GM23338 (cell line): ENCODE data around the gene ICAM3. TPM values are rescaled to one million over a fixed set of nuclear protein-coding genes. Genes with fewer than 3 reads are reported as not detected.

ENCODE experiments used
- ATAC-seq: fragments of 200-7000 bp; cut with Tn5 transposase; 3 replicates; pipeline ENCODE4 v1.9.1; 2020
- DNase-seq: peaks from one replicate; pipeline ENCODE4 v3.0.0-alpha.2; 2015; ENCODE audit warnings: low spot score
- H2AFZ ChIP-seq: fragments of 200-600 bp; sonication (generic); 2 replicates; pipeline ENCODE4 v1.8.0; 2016; ENCODE audit warnings: antibody characterized with exemption, mild to moderate bottlenecking, moderate library complexity
- H3F3A ChIP-seq: fragments of 200-600 bp; sonication (generic); replicated peaks from 2 replicates; pipeline ENCODE4 v1.8.0; 2017; ENCODE audit warnings: antibody characterized with exemption, mixed run types, low read depth
- H3K27ac ChIP-seq: fragments of 200-600 bp; sonication (generic); 2 replicates; pipeline ENCODE4 v1.6.1; 2016; ENCODE audit warnings: low read depth
- H3K27me3 ChIP-seq: fragments of 200-600 bp; sonication (generic); 2 replicates; pipeline ENCODE4 v1.8.0; 2016; ENCODE audit warnings: mild to moderate bottlenecking, mixed run types, moderate library complexity; ENCODE audit not compliant: insufficient read depth
- H3K36me3 ChIP-seq: fragments of 200-600 bp; sonication (generic); 2 replicates; pipeline ENCODE4 v1.8.0; 2016; ENCODE audit warnings: mild to moderate bottlenecking; ENCODE audit not compliant: insufficient read depth
- H3K4me1 ChIP-seq: fragments of 200-600 bp; sonication (generic); 2 replicates; pipeline ENCODE4 v1.8.0; 2016; ENCODE audit warnings: mild to moderate bottlenecking, moderate library complexity; ENCODE audit not compliant: insufficient read depth
- H3K4me2 ChIP-seq: fragments of 200-600 bp; sonication (generic); 2 replicates; pipeline ENCODE4 v1.7.1; 2017; ENCODE audit warnings: mixed run types
- H3K4me3 ChIP-seq: fragments of 200-600 bp; sonication (generic); 2 replicates; pipeline ENCODE4 v1.6.1; 2016; ENCODE audit warnings: mixed run types
- H3K79me2 ChIP-seq: fragments of 200-600 bp; sonication (generic); replicated peaks from 2 replicates; pipeline ENCODE4 v1.8.0; 2017; ENCODE audit warnings: mild to moderate bottlenecking; ENCODE audit not compliant: insufficient read depth
- H3K9me2 ChIP-seq: fragments of 200-600 bp; sonication (generic); 2 replicates; pipeline ENCODE4 v1.8.0; 2017; ENCODE audit not compliant: insufficient read depth
- H4K20me1 ChIP-seq: fragments of 200-600 bp; sonication (generic); replicated peaks from 2 replicates; pipeline ENCODE4 v1.8.0; 2017; ENCODE audit warnings: mild to moderate bottlenecking; ENCODE audit not compliant: insufficient read depth
- H3K27ac Mint-ChIP-seq: 2 replicates; pipeline ENCODE4 v1.8.0; 2020; ENCODE audit warnings: inconsistent platforms, mild to moderate bottlenecking, moderate library complexity, mixed read lengths
- H3K27me3 Mint-ChIP-seq: 3 replicates; pipeline ENCODE4 v1.8.0; 2022; ENCODE audit warnings: low read depth, mild to moderate bottlenecking, moderate library complexity, mixed read lengths, inconsistent platforms; ENCODE audit not compliant: insufficient read depth, poor library complexity
- H3K36me3 Mint-ChIP-seq: 3 replicates; pipeline ENCODE4 v1.8.0; 2021; ENCODE audit warnings: low read depth, mild to moderate bottlenecking, inconsistent platforms, moderate library complexity, mixed read lengths
- H3K4me1 Mint-ChIP-seq: 3 replicates; pipeline ENCODE4 v1.8.0; 2020; ENCODE audit warnings: mild to moderate bottlenecking, inconsistent platforms, mixed read lengths
- H3K4me3 Mint-ChIP-seq: 3 replicates; pipeline ENCODE4 v1.8.0; 2021; ENCODE audit warnings: moderate library complexity, mild to moderate bottlenecking, inconsistent platforms, mixed read lengths
- H3K9me3 Mint-ChIP-seq: 3 replicates; pipeline ENCODE4 v1.8.0; 2020; ENCODE audit warnings: moderate library complexity, mild to moderate bottlenecking, inconsistent platforms, mixed read lengths
- CREB1 ChIP-seq: fragments of 250-450 bp; sonication (Bioruptor Pico); IDR thresholded peaks from 2 replicates; pipeline ENCODE4 v1.5.0; 2020; ENCODE audit warnings: low read depth, mild to moderate bottlenecking, moderate library complexity
- EZH2 ChIP-seq: fragments of 200-600 bp; sonication (generic); IDR thresholded peaks from one replicate; pipeline ENCODE4 v1.8.0; 2017; ENCODE audit warnings: antibody characterized with exemption, mild to moderate bottlenecking, low read depth; ENCODE audit not compliant: unreplicated experiment
- JUNB ChIP-seq: IDR thresholded peaks from one replicate; pipeline ENCODE4 v1.6.1; 2016; ENCODE audit warnings: antibody characterized with exemption; ENCODE audit not compliant: unreplicated experiment
- NANOG ChIP-seq: IDR thresholded peaks from 2 replicates; pipeline ENCODE4 v1.6.1; 2016; ENCODE audit warnings: antibody characterized with exemption, borderline replicate concordance
- POLR2AphosphoS5 ChIP-seq: IDR thresholded peaks from 2 replicates; pipeline ENCODE4 v1.6.1; 2016; ENCODE audit warnings: antibody characterized with exemption, low read depth
- STAT1 ChIP-seq: IDR thresholded peaks from one replicate; pipeline ENCODE4 v1.6.1; 2016; ENCODE audit warnings: antibody characterized with exemption; ENCODE audit not compliant: unreplicated experiment
- ZNF114 ChIP-seq: fragments of 250-450 bp; sonication (Bioruptor Pico); IDR thresholded peaks from 2 replicates; pipeline ENCODE4 v1.5.0; 2020; ENCODE audit warnings: mild to moderate bottlenecking, moderate library complexity
- ZNF331 ChIP-seq: fragments of 250-450 bp; sonication (Bioruptor Pico); IDR thresholded peaks from 2 replicates; pipeline ENCODE4 v1.5.0; 2020; ENCODE audit warnings: low read depth, mild to moderate bottlenecking, moderate library complexity
- polyA plus RNA-seq: library from polyadenylated mRNA; unstranded; fragments of >200 nt; fragmentation: Nextera tagmentation; extraction: Ambion mirVana; gene quantifications from 2 replicates; pipeline ENCODE4 v1.2.1, GENCODE V29; 2016
- total RNA-seq: library from RNA; depleted of rRNA; stranded (reverse); fragments of >200 nt; shearing (Covaris generic); gene quantifications from 2 replicates; pipeline ENCODE4 v1.2.3, GENCODE V29; 2014
- TF ChIP-seq, protein P1 (sequence below): fragments of 250-450 bp; sonication (Bioruptor Pico); IDR thresholded peaks from 2 replicates; pipeline ENCODE4 v1.5.0; 2020; ENCODE audit warnings: mild to moderate bottlenecking, moderate library complexity

ICAM3 gene
- total and polyA plus RNA-seq, 2 experiments from 2014 or later, result 9.6 to 14.7 TPM

- TF ChIP-seq JUNB, result no peak
- no peak for TF ChIP-seq CREB1
- TF ChIP-seq ZNF114 (CRISPR knock-in tag), result no peak
- TF ChIP-seq EZH2, result no peak
- TF ChIP-seq POLR2AphosphoS5, result no peak
- TF ChIP-seq STAT1, result no peak
- no peak for TF ChIP-seq ZNF331
Observed at GRCh38 chr19:10293637-10294367, 45.6 kb downstream of the ICAM3 start (continued).

GRCh38 chr19:10292789-10293636 is 46.4 kb downstream of the ICAM3 start:
- H3K9me2 ChIP-seq, result no peaks in the 10 kb centered on the region
- Mint-ChIP-seq H3K36me3 (no peaks in the 10 kb centered on the region), H3K9me3 (0 out of 3 replicates have a peak, but pooled peaks cover under 1% of the 10 kb centered on the region), H3K27me3 (peaks cover 95% of the 10 kb centered on the region), H3K4me3 (peak overlapping the region; percentile 77), H3K27ac (no peak overlapping the region), H3K4me1 (peaks cover 32% of the 10 kb centered on the region)
- no peaks in the 10 kb centered on the region for H3K79me2 ChIP-seq
- TF ChIP-seq CREB1 (no peak), STAT1 (no peak), EZH2 (peak; percentile 55), NANOG (no peak)
- peak overlapping the region; percentile 65 for H3K4me3 ChIP-seq
- H3K27me3 ChIP-seq, result peaks cover 100% of the 10 kb centered on the region
- H3K4me1 ChIP-seq, result peaks cover 17% of the 10 kb centered on the region
- H3K36me3 ChIP-seq, result no peaks in the 10 kb centered on the region
- H4K20me1 ChIP-seq, result no peaks in the 10 kb centered on the region; the same call in 1 of the 2 replicates
- H3K27ac ChIP-seq, result no peak overlapping the region
- DNase-seq (peak; percentile 65), ATAC-seq (peak; percentile 0)
- H3F3A ChIP-seq, result peaks cover 27% of the 10 kb centered on the region; the same call in 1 of the 2 replicates
- H2AFZ ChIP-seq, result peak overlapping the region; percentile 83
- peak overlapping the region; percentile 83 for H3K4me2 ChIP-seq

DNA sequence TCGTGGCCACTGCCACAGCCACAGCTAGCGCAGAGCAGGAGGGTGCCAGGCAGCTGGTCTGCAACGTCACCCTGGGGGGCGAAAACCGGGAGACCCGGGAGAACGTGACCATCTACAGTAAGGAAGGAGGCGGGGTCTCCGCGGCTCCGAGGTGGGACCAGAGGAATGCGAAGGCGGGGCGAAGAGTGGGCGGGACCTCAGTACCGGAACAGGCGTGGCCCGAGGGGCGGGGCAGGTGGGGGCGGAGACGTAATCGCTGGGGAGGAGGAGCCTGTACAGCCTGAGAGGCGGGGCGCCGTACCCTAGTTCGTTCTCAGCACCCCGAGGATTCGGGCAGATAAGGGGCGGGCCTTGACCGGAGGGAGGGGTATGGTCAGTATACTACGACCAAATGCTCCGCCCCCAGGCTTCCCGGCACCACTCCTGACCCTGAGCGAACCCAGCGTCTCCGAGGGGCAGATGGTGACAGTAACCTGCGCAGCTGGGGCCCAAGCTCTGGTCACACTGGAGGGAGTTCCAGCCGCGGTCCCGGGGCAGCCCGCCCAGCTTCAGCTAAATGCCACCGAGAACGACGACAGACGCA is 47.1 kb downstream of the ICAM3 start:
- Histone ChIP-seq H3K4me3 (peak overlapping the region; percentile 71), H2AFZ (peak overlapping the region; percentile 98), H3K36me3 (no peaks in the 10 kb centered on the region), H3K27ac (no peak overlapping the region), H3F3A (peaks cover 27% of the 10 kb centered on the region; the same call in 1 of the 2 replicates), H3K9me2 (no peaks in the 10 kb centered on the region), H4K20me1 (no peaks in the 10 kb centered on the region; the same call in 1 of the 2 replicates), H3K27me3 (peaks cover 100% of the 10 kb centered on the region), H3K4me1 (peaks cover 17% of the 10 kb centered on the region), H3K79me2 (no peaks in the 10 kb centered on the region), H3K4me2 (peak overlapping the region; percentile 94)
- peaks cover 96% of the 10 kb centered on the region for H3K27me3 Mint-ChIP-seq
- ATAC-seq (peak; percentile 38), DNase-seq (peak; percentile 98)
- peaks cover 3% of the 10 kb centered on the region; the same call in 1 of the 3 replicates for H3K9me3 Mint-ChIP-seq
- no peaks in the 10 kb centered on the region for H3K36me3 Mint-ChIP-seq
- peak overlapping the region; percentile 77 for H3K4me3 Mint-ChIP-seq
- H3K4me1 Mint-ChIP-seq, result peaks cover 35% of the 10 kb centered on the region
- H3K27ac Mint-ChIP-seq, result no peak overlapping the region
- no peak for TF ChIP-seq STAT1
- no peak for TF ChIP-seq ZNF331
- TF ChIP-seq POLR2AphosphoS5, result no peak
- TF ChIP-seq, protein P1, sequence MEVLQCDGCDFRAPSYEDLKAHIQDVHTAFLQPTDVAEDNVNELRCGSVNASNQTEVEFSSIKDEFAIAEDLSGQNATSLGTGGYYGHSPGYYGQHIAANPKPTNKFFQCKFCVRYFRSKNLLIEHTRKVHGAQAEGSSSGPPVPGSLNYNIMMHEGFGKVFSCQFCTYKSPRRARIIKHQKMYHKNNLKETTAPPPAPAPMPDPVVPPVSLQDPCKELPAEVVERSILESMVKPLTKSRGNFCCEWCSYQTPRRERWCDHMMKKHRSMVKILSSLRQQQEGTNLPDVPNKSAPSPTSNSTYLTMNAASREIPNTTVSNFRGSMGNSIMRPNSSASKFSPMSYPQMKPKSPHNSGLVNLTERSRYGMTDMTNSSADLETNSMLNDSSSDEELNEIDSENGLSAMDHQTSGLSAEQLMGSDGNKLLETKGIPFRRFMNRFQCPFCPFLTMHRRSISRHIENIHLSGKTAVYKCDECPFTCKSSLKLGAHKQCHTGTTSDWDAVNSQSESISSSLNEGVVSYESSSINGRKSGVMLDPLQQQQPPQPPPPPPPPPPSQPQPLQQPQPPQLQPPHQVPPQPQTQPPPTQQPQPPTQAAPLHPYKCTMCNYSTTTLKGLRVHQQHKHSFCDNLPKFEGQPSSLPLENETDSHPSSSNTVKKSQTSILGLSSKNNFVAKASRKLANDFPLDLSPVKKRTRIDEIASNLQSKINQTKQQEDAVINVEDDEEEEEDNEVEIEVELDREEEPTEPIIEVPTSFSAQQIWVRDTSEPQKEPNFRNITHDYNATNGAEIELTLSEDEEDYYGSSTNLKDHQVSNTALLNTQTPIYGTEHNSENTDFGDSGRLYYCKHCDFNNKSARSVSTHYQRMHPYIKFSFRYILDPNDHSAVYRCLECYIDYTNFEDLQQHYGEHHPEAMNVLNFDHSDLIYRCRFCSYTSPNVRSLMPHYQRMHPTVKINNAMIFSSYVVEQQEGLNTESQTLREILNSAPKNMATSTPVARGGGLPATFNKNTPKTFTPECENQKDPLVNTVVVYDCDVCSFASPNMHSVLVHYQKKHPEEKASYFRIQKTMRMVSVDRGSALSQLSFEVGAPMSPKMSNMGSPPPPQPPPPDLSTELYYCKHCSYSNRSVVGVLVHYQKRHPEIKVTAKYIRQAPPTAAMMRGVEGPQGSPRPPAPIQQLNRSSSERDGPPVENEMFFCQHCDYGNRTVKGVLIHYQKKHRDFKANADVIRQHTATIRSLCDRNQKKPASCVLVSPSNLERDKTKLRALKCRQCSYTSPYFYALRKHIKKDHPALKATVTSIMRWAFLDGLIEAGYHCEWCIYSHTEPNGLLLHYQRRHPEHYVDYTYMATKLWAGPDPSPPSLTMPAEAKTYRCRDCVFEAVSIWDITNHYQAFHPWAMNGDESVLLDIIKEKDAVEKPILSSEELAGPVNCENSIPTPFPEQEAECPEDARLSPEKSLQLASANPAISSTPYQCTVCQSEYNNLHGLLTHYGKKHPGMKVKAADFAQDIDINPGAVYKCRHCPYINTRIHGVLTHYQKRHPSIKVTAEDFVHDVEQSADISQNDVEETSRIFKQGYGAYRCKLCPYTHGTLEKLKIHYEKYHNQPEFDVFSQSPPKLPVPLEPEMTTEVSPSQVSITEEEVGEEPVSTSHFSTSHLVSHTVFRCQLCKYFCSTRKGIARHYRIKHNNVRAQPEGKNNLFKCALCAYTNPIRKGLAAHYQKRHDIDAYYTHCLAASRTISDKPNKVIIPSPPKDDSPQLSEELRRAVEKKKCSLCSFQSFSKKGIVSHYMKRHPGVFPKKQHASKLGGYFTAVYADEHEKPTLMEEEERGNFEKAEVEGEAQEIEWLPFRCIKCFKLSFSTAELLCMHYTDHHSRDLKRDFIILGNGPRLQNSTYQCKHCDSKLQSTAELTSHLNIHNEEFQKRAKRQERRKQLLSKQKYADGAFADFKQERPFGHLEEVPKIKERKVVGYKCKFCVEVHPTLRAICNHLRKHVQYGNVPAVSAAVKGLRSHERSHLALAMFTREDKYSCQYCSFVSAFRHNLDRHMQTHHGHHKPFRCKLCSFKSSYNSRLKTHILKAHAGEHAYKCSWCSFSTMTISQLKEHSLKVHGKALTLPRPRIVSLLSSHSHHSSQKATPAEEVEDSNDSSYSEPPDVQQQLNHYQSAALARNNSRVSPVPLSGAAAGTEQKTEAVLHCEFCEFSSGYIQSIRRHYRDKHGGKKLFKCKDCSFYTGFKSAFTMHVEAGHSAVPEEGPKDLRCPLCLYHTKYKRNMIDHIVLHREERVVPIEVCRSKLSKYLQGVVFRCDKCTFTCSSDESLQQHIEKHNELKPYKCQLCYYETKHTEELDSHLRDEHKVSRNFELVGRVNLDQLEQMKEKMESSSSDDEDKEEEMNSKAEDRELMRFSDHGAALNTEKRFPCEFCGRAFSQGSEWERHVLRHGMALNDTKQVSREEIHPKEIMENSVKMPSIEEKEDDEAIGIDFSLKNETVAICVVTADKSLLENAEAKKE, result no peak
- no peak for TF ChIP-seq CREB1
- no peak for TF ChIP-seq NANOG
- TF ChIP-seq EZH2, result no peak
